GM18511 (cell line): Measurements from ENCODE around the gene SOCS4.
"Not testable (repeated sequence)": the region's sequence is repeated elsewhere in the genome, so short reads cannot be mapped to it uniquely, and the experiment has no call there.

Experiments
- ATAC-seq: cut with Tn5 transposase; IDR thresholded peaks from one replicate; pipeline ENCODE4 v1.9.1; 2021; ENCODE audit warnings: mild to moderate bottlenecking, moderate library complexity; ENCODE audit not compliant: unreplicated experiment

SOCS4 gene

DNA sequence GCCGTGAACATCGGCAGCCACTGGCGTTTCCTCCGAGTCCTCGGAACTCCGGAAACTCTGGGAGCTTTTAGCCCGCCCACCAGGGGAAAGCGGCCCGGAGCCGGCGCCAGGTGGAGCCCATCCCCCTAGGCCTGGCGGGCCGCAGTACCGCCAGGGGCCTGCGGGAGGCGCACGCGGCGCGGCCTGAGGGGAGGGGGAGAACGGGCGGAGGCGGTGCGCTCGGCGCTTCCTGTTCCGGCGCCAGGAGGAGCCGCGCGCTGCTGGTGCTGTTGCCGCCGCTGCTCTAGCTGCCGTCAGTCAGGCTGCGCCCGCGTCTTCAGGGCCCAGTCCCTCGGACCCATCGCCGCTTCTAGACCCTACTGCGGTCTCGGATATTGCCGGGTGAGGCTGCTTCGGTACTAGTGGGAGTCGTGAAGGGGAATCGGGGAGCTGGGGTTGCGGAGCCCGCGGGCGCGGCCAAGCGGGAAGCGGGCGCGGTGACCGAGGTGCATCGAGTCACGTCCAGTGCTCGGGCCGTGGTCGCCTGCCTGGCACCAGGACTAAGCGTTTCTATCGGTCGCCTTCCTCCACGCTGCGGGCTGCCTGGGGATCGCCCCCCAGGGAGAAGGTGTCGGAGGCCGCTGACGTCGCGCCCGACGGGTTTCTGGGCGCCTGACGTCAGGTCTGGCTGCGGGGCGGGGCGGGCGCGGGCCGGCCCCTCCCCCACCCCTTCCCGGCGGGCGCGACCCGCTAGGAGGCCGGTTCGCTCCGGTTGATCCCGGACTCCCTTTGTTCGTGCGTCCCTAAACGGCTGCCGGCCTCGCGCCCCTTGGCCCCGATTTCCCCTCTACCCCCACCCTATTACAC lies 24.6 kb downstream of the SOCS4 start, which contains the start of gene MAPK1IP1L:
Gene MAPK1IP1L (plus strand): TSS at position 225 of the 846 bp plus-strand sequence. CDS start 10,037 bp downstream, outside the sequence.
- ATAC-seq, result peak; percentile 91

DNA sequence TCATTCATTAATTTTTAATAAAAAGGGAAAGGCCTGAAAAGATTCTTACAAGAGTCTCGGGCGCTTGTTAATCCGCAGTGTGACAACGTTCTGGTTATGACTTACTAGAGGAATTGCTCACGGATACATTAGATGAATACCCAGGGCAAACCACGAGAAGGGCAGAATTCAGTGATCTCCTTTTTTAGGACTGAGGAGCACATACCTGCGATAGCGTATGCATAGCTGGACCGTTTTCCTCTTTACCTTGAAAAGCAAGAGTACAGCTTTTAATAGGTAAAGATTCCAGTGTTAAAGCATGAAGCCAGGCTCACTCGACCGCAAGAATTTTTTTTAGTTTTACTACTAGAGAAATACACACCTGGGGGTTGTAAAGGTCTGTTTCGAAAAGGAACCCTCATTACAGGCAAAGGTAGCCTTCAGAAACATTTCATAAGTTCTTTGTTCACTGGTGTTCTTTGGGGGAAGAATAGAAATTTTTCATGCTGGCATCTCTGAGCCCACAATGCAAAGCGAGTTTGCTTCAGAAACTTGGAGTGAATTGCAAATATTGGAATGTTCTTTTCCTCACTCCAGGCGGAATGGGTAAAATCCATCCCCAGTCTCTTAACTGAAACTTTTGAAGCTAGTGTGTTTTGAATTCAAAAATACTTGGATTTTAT lies 25.4 kb downstream of the SOCS4 start:
- peak; percentile 12 for ATAC-seq

DNA sequence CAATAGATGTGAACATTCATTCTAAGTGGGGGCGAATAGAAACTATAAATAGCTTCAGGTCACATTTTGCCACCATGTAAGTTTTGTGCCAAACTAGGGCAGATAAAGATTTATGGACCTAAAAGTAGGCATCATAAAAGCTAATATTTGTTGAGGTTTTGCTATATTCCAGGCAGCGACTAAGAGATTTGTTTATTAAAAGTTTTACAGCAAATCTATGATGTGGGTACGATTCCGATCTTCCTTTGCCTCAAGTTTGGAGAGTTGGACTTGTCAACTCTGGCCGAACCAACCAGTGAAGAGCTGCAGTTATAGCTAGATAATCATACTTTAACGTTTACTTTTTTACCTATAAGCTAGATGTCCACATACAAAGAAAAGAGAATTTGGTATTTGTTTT lies 26.0 kb downstream of the SOCS4 start:
- no peak for ATAC-seq

DNA sequence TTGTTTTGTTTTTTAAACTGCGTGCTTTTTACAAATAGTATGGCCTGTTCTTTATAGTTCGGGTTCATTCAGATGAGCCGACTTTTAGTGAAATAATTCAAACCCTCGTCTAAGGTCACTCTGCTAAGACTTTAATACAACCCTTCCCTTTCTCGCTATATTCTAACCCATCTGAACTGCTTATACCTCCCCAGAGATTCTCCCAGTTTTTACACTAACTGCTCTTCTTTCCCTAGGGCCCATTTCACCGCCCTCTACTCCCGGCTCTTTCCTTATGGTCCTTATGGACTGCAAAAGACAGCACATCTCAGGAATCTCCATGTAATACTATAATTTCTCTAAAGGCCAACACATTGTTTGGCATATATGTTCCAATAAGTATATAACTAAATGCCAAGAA lies 26.5 kb downstream of the SOCS4 start:
- ATAC-seq, result no peak

DNA sequence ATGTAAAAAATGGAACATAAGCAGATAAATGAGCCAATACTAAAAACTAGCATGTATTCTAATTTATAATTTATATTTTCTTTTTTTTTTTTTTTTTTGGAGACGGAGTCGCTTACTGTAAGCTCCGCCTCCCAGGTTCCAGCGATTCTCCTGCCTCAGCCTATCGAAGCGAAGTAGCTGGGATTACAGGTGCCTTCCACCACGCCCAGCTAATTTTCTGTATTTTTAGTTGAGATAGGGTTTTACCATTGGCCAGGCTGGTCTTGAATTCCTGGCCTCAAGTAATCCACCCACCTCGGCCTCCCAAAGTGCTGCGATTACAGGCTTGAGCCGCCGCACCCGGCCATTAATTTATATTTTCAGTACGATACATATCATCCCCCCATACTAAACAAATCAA lies 27.1 kb downstream of the SOCS4 start:
- ATAC-seq, result no peak

DNA sequence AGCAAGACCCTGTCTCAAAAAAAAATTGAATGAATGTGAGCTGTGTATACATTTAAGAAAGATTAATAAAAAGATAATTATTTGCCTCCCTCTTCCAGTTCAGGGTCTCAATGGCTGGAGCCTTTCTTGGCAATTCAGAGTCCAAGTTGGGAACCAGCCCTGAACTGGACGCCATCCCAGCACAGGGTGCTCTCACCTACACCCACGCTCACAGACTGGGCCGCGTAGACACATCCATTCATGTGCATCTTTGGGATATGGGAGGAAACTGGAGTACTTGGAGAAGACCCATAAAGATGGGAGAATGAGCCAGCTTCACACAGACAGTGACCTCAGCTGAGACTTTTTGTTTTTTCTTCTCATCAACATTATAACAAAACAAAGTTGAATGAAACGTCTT lies 30.9 kb downstream of the SOCS4 start:
- no peak for ATAC-seq

DNA sequence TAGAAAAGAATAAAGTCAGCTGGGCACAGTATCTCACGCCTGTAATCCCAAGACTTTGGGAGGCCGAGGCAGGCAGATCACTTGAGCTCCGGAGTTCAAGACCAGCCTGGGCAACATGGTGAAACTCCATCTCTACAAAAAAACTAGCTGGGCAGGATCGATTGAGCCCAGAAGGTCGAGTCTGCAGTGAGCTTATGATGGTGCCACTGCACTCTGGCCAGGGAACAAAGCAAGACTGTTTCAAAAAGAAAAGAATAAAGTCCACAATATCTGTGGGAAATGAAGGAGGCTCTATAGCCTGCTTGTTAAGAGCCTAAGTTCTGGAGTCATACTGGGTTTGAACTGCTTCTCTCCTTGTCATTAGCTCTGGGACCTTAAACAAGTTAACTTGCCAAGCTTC lies 32.3 kb downstream of the SOCS4 start:
- no peak for ATAC-seq

DNA sequence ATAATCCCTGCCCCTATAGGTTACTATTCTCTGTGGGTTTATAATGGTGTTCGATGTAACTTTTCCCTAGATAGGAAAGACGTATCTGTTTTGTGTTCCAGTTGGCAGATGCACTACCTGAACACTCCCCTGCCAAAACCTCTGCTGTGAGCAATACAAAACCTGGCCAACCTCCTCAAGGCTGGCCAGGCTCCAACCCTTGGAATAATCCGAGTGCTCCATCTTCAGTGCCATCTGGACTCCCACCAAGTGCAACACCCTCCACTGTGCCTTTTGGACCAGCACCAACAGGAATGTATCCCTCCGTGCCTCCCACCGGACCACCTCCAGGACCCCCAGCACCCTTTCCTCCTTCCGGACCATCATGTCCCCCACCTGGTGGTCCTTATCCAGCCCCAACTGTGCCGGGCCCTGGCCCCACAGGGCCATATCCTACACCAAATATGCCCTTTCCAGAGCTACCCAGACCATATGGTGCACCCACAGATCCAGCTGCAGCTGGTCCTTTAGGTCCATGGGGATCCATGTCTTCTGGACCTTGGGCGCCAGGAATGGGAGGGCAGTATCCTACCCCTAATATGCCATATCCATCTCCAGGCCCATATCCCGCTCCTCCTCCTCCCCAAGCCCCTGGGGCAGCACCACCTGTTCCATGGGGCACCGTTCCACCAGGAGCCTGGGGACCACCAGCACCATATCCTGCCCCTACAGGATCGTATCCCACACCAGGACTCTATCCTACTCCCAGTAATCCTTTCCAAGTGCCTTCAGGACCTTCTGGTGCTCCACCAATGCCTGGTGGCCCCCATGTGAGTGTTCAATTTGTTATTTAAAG lies 35.7 kb downstream of the SOCS4 start:
- no peak for ATAC-seq

DNA sequence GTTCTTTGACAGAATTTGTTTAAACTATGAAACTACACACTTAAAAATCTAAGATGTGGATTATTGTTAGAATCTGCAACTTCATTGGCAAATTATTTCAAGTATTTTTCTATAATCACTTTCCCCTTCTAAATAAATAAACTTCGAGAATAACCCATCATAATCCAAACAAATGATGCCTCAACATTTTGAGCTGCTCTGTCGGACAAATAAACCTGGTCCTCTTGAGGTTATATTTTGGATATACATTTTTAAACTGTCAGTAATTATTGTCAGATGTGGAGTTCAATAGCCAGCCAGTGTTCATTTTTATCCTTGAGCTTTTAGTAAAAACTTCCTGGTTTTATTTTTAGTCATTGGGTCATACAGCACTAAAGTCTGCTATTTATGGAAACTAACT lies 37.9 kb downstream of the SOCS4 start:
- not testable (repeated sequence) for ATAC-seq

DNA sequence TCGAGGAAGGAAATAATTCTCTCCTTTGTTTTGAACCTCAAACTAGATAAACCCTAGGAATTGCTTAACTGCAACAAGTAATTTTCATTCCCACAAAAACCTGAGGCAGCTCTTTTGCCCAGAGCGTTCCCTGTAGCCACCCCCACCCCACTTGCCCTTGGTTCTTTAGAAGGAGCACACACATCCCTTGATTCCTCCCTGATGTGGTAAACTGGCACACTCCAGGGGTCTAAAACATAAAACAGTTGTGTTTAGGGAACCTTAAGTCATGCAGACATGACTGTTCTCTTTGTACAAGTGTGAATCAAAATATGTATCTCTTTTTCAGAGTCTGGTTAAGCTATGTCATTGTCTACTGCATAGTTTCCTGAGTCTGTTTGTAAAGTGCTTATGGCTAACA lies 38.4 kb downstream of the SOCS4 start:
- ATAC-seq, result no peak

DNA sequence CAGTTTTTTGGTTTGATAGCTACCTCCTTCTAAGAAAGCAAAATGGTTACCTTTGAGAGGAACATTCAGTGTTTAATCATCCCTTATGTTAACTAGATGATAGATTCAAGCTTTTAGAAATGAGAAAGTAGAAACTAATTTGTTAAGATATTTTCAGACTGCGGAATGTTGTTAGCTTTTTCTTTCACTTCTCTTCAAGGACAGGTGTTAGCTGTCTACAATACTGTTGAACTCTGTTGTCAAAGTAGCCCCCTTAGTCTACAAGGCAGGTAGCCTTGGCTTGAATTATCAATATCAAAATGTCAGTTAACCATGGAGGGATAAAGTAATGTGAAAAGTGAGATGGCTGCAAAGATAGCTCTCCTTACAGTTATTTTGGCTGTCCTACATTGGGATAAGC lies 39.2 kb downstream of the SOCS4 start:
- no peak for ATAC-seq

DNA sequence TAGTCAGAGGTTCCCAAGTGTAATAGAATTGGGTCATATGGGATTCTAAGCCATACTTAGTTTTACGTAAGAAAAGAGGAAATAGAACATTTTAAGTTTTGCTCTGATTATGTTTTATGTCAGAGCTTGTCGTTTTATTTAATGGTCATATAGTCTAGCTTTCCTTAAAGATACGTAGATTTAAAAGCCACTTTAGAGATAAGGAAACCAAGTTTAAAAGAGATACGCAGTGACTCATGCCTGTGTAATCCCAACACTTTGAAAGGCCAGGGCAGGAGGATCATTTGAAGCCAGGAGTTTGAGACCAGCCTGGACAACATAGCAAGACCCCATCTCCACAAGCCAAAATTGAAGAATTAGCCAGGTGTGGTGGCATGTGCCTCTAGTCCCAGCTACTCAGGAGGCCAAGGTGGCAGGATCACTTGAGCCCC lies 44.0 kb downstream of the SOCS4 start:
- no peak for ATAC-seq

DNA sequence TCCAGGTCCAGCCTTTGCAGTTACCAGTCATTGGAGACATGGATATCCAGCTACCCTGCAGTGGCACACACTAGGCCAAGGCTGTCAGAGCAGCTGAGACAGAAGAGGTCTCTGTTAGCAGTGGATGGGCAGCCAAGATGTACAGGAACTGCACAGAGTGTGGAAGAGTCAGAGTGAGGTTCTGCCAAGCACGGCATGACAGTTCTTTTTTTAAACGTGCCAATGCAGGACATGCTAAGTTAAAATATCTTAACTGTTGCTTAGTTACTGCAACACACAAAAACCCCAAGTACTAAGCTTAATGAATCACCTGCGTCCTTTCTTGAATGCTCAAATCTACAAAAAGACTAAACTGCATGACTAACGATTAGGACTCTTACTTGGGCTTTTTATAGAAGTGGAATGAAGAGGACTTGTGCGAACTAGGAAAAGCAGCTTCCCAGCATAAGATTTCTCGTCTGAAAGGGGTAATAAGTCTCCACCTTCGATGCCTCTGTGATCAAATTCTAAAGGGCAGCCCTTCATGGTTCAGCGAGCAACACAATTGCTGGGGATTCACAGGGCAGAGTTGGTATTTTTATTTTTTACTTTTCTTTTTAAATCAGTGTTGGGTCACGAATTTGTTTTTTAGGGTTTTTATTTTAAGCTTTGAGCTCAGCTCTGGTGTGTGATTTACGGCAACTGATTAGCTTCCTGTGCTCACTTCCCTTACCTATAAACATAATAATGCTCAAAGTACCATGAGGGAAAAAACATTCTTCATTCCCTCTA lies 45.0 kb downstream of the SOCS4 start:
- ATAC-seq, result peak; percentile 51

DNA sequence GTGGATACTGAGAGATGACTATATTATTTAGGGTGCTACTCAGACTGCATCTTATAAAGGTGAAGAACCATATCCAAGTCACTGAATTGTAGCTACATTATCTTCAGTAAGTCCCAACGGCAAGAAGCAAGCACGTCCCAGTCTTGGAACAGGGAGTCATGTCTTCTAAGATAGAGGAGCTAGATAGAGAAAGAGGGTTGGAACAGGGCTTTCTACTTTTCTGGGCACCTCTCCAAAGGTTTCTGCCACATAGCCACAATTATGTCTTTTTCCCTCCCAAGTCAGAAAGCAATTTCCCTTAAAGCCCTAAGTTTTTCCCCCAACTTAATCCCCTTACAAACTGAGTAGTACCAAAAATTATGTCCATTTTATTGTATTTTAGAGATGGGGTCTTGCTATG lies 46.8 kb downstream of the SOCS4 start:
- no peak for ATAC-seq

DNA sequence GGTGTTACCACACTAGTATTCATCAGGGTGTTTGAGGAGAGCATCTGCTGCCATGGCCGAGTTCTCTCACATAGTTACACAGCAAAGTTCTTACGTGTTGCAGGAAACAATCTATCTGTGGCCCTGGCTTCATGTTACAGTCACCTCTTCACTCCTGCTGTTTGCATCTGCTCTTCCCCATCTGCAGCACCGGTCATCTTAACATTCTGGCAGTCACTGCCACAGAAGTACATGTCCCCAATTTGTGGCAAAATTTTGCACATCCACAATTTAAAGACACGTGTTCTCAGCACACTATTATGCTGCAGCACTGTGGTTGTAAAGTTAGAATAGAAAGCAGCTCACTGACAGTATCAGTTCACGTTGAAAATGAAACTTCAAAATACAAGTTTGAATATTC lies 47.6 kb downstream of the SOCS4 start:
- ATAC-seq, result peak; percentile 51

DNA sequence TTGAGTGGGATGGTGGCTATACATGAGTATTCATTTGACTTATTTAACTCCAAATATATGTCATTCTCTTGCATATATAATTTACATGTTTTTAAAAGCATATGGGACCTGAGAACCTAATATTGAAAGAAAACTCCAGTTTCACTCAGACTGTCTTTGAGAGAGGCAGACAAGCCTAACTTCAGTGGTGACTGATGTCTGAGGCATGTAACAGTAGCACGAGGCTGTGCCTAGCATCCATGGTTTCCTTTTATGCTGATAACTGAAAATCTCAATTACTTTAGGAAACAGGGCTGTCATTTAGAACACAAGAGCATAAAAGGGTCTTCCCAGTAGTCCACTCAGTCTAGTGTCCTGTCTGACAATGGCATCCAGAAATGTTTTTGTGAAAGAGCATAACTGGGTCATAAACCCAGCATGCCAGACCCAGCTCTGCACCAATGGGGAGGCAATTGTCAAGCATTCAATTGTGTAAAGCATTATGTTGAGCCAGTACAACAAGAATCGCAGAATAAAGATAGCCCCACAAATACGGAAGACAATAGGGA lies 48.7 kb downstream of the SOCS4 start:
- no peak for ATAC-seq

DNA sequence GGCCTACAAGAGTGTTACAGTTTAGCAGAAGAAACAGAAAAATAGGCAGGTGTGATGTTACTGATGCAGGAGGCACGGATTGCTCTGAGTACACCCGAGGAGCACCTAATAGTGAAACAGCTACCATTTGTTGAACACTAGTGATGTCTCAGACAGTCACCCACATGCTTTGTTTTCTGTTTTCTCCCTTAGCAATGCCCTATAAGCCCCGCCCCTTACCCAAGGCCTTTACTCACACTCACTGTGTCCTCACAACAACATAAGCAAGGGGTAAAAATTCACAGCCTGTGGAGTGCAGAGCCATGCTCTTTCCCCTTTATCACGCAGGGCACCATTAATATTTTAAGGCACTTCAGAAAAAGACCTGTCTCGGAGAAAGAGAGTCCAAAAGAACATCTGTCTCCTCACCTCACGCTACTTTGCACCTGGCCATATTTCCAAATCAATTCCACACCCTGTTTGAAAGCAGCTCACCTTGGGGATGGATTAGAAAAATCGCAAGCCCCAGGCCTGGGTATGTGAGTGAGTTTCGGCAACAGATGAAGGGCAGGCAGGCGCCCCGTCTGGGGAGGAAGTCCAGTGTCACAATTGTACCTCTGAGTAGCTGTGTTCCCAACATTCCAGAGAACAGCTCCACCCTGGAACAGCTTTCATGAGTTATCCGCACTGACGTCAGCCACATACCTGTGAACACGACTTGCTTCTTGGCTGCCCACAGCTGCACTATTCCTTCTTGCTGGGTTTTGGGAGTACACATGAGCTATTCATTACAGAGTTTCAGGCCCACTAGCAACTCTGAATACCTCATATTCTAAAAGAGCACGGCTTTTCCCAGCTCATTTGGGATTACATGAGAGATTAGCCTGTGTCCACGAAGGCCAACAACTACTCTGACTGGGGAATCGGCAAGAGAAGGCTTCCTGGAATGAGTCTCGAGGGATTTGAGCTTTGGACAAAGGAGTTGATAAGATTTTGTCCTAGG lies 50.4 kb downstream of the SOCS4 start:
- ATAC-seq, result no peak

DNA sequence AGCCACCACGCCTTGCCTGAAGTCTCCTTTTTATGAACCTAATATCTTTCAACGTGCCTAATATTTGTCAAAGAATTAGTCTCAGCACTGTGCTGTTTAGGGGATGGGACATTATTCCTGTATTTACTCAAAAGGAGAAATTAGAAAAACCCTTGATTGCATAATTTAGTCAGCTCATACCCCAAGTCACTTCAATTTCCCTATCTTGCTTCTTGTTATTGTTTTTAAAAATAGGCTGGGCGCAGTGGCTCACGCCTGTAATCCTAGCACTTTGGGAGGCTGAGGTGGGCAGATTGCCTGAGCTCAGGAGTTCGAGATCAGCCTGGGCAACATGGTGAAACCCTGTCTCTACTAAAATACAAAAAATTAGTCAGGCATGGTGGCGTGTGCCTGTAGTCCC lies 52.9 kb downstream of the SOCS4 start:
- not testable (repeated sequence) for ATAC-seq

DNA sequence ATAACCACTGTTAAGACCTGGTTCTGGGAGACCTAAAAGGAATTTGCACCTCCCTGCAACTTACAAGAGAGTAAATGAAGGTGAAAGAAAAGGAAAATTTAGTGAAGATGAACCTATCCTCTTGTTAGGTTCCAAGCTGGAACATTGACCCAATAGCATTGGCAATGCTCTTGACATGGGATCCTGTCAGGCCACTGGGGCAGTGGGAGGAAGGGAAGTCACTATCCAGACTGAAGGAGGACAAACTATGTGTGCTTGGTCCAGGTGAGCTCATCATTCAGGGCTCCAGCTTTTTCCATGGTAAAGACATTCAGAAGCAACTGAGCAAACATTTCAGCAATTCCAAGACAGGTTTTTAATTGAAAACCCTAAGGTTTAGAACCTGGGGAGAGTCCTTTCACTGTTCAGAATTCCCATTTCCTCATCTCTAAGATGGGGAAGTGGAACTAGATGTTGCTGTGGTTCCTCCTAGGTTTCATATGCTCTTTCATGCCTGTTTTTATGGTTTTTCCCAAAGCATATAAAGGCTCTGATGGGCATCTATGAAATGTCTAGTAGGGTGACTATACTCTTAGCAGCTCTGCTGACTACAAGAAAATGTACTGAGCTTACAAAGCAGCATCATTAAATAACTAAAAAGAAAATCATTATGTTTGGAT lies 57.5 kb downstream of the SOCS4 start:
- no peak for ATAC-seq
